HG03108 (cell line): ENCODE results near the gene AIFM3.
"Not testable (repeated sequence)": the region's sequence is repeated elsewhere in the genome, so short reads cannot be mapped to it uniquely, and the experiment has no call there.

Source experiments
- ATAC-seq: cut with Tn5 transposase; IDR thresholded peaks from one replicate; pipeline ENCODE4 v1.9.1; 2021; ENCODE audit warnings: moderate library complexity; ENCODE audit not compliant: unreplicated experiment

Gene AIFM3

GRCh38 chr22:20940904-20941385, 26.1 kb upstream of the AIFM3 start:
- no peak for ATAC-seq

- ATAC-seq, result not testable (repeated sequence)
Observed at GRCh38 chr22:20942203-20942902, 24.7 kb upstream of the AIFM3 start.

GRCh38 chr22:20943104-20943933, 23.7 kb upstream of the AIFM3 start:
- ATAC-seq, result no peak

DNA sequence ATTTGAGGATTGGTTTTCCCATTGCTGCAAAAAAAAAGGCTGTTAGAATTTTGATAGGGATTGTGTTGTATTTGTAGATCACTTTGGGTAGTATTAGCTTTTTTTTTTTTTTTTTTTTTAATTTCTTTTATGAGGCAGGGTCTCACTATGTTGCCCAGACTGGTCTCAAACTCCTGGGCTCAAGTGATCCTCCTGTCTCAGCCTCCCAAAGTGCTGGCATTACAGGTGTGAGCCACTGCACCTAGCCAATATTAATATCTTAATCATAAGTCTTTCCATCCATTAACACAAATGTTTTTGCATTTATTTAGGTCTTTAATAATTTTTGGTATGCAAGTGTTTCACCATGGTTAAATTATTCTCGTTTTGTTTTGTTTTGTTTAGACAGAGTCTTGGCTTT, 23.0 kb upstream of the AIFM3 start:
- ATAC-seq, result no peak

DNA sequence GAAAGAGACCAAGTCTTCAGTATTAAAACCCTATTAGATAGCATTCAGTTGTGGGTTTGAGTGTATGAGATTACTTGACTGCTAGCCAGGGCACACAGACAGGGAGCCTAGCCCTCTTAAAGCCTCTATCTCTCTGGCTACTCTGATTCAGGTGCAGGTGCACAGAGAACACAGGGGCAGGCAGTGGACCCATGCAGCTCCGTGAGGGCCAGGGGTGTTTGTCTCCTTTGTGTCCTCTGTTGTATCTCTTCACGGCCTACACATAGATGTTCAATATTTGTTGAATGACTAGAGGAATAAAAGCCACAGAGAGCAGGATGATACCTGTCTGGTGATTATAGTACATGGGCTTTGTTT, 21.5 kb upstream of the AIFM3 start:
- ATAC-seq, result no peak

DNA sequence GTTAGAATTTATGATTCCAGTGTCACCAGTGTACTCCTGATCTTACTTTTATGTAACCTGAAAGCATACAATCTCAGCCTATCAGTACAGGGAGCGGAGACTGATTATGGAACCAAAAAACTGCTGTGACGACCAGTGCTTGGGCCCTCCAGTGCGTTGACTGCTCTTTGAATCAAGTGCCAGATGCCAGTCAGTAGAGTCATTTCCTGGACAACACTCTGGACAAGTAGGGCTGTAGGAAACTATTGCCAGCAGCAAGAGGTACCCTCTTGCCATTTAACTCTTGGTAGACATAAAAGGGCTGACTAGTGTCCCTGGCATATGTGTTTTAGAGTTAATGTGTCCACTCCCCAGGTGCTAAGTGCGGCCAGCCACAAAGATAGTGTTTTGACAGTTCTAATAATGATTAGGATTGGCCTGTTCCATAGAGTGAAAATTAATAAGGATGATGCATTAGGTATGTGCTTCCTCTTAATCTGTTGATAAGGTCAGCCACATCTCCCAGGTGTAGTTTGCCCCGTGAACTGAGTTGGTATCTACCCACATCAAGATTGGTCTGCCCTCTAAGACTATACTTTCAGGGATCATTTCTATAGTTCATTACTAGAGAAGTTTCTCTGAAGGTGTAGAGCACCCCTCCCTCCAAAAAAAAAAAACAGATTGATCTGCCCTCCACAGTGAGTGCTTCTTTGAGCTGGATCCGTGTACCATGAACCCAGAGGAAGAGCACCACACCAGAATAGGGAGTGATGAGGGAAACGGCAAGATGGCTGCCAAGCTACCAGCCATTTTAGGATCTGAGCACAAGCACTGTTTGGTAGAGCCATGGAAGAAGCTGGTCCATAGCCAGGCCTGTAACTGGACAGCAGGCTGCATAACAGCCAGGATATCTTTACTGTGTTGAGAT, 20.7 kb upstream of the AIFM3 start:
- no peak for ATAC-seq

- no peak for ATAC-seq
Observed at GRCh38 chr22:20946991-20947390, 20.1 kb upstream of the AIFM3 start.

GRCh38 chr22:20948450-20948849, 18.6 kb upstream of the AIFM3 start:
- no peak for ATAC-seq

GRCh38 chr22:20948989-20949388, 18.1 kb upstream of the AIFM3 start:
- no peak for ATAC-seq

- no peak for ATAC-seq
Observed at GRCh38 chr22:20949698-20950183, 17.3 kb upstream of the AIFM3 start.

- no peak for ATAC-seq
Observed at GRCh38 chr22:20951151-20951931, 15.7 kb upstream of the AIFM3 start.

DNA sequence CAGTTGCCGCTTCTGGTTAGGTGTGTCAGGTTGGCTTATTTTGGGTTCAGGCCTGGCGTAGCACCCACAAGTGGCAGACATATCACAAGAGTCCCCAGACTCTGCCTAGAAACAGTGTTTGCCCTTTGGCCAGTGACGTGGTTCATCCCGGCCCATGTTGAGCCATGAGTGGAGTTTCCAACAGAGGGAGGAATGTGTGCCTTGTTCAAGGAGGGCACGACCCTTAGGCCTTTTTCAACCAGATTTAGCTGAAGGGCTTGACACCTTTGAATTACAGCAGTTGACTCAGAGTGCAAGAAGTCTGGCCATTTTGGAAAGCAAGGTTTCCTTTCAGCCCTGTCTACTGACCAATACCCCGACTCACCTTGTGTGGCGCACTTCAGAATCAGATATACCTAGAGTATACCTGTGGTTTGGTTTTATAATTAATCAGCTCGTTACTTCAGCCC, 15.1 kb upstream of the AIFM3 start:
- no peak for ATAC-seq

- no peak for ATAC-seq
Observed at GRCh38 chr22:20952544-20953341, 14.3 kb upstream of the AIFM3 start.

GRCh38 chr22:20953342-20953608, 13.8 kb upstream of the AIFM3 start:
- no peak for ATAC-seq

GRCh38 chr22:20953668-20954500, 13.2 kb upstream of the AIFM3 start:
- ATAC-seq, result no peak

- no peak for ATAC-seq
Observed at GRCh38 chr22:20955548-20955947, 11.5 kb upstream of the AIFM3 start.

DNA sequence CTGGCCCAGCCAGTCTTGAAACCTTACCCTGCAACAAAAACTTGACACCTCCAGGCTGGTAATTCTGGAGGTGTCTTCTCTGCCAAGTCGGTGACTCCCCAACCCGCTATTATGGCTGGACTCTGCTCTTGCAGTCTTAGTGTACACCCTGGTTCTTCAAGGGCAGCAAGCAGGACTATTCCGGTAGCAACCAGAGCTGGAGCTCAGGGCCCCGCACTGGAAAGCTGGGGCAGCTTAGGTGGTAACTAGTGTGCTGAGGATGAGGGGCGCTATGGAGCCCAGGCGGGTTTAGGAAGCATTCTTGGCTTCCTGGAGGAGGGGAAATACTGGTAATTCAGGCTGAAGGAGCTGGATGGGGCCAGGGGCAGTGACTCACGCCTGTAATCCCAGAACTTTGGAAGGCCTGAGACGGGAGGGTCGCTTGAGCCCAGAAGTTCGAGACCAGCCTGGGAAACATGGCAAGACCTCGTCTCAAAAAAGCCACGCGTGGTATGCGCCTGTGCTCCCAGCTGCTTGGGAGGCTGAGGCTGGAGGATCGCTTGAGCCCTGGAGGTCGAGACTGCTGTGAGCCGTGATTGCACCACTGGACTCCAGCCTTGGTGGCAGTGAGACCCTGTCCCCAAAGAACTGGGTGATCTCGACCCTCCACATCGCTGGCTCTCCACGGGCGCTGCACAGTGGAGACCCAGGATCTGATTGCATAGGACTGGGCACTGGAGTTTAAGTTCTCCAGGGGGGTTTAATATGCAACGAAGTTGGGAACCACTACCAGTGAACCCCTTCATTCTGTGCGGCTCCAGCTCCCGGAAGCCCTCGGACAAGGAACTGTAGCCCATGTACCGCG, 10.6 kb upstream of the AIFM3 start:
- no peak for ATAC-seq

- ATAC-seq, result no peak
Observed at GRCh38 chr22:20957102-20957682, 9.9 kb upstream of the AIFM3 start.
